GM12878 (cell line): ENCODE measurements around the gene SLC2A4RG. TPM values are rescaled to one million over a fixed set of nuclear protein-coding genes. Genes with fewer than 3 reads are reported as not detected.
A peak's percentile ranks its signal among the peaks of the same experiment; 100 is the strongest.

Source experiments
- ATAC-seq: fragments of 200-7000 bp; cut with Tn5 transposase; 3 replicates; pipeline ENCODE4 v1.9.1; 2020; ENCODE audit warnings: mild to moderate bottlenecking, moderate library complexity
- BruUV-seq: library from RNA; stranded (reverse); fragments of 400-500 nt; replicated peaks from 2 replicates; lab custom pipeline; 2021; lab: Mats Ljungman, UMichigan
- CTCF ChIA-PET: fragments of 300-600 bp; sonication (Branson Sonifier 250); formaldehyde crosslinking; extraction: SDS; loops from one replicate; lab custom pipeline; 2021; ENCODE audit warnings: inconsistent platforms; lab: Yijun Ruan, JAX
- POLR2A ChIA-PET: fragments of 350-600 bp; formaldehyde crosslinking; extraction: SDS; loops from one replicate; lab custom pipeline; 2021; ENCODE audit warnings: inconsistent platforms; lab: Charles Lee
- RAD21 ChIA-PET: fragments of 300-600 bp; sonication (Branson Sonifier 250); formaldehyde crosslinking; loops from one replicate; lab custom pipeline; 2023; ENCODE audit warnings: antibody characterized with exemption; ENCODE audit not compliant: unreplicated experiment; lab: Charles Lee
- SMC1A ChIA-PET: fragments of 300-600 bp; sonication (Branson Sonifier 250); formaldehyde crosslinking; loops from one replicate; lab custom pipeline; 2023; ENCODE audit not compliant: unreplicated experiment, uncharacterized antibody; lab: Charles Lee
- DNase-seq: peaks from one replicate; pipeline ENCODE4 v3.0.0-alpha.2; 2011; ENCODE audit warnings: low read depth, low spot score
- FAIRE-seq: peaks from 3 replicates; lab custom pipeline; 2011; peaks lifted over from hg19 to GRCh38; lab: Jason Lieb, UNC
- H2AFZ ChIP-seq: 2 replicates; pipeline ENCODE4 v1.6.0; 2011; ENCODE audit warnings: low read depth, low read length, control low read depth; ENCODE audit not compliant: control insufficient read depth
- H3K27ac ChIP-seq: 2 replicates; pipeline ENCODE4 v1.5.1; 2011; ENCODE audit warnings: control low read depth; ENCODE audit not compliant: control insufficient read depth, insufficient read depth
- H3K27me3 ChIP-seq, 2 experiments: replicated peaks in 1 of 2; 2 replicates each; pipeline versions ENCODE4 v1.6.0 to v1.6.1; 2011; ENCODE audit warnings: low read length in 1 of 2; ENCODE audit not compliant: control insufficient read depth in 2 of 2, insufficient read depth in 2 of 2
- H3K36me3 ChIP-seq, 2 experiments: 2 replicates each; pipeline ENCODE4 v1.5.1; 2011; ENCODE audit warnings: low read length in 1 of 2; ENCODE audit not compliant: control insufficient read depth in 2 of 2, insufficient read depth in 2 of 2
- H3K4me1 ChIP-seq: 2 replicates; pipeline ENCODE4 v1.6.1; 2011; ENCODE audit warnings: mild to moderate bottlenecking, low read length, moderate library complexity, mixed read lengths; ENCODE audit not compliant: control insufficient read depth, insufficient read depth
- H3K4me2 ChIP-seq: 2 replicates; pipeline ENCODE4 v1.6.0; 2011; ENCODE audit warnings: control low read depth; ENCODE audit not compliant: control insufficient read depth, insufficient read depth
- H3K4me3 ChIP-seq: fragments of 200-600 bp; sonication (generic); 2 replicates; pipeline ENCODE4 v1.5.1; 2016
- H3K79me2 ChIP-seq: 2 replicates; pipeline ENCODE4 v1.6.0; 2011; ENCODE audit warnings: low read length; ENCODE audit not compliant: control insufficient read depth, insufficient read depth
- H3K9ac ChIP-seq: 2 replicates; pipeline ENCODE4 v1.8.0; 2011; ENCODE audit warnings: low read length, control low read depth, mixed read lengths; ENCODE audit not compliant: control insufficient read depth, insufficient read depth
- H3K9me3 ChIP-seq: replicated peaks from 3 replicates; pipeline ENCODE4 v1.5.1; 2011; ENCODE audit warnings: mild to moderate bottlenecking, low read length; ENCODE audit not compliant: control insufficient read depth, insufficient read depth
- H4K20me1 ChIP-seq: 2 replicates; pipeline ENCODE4 v1.6.0; 2011; ENCODE audit not compliant: control insufficient read depth, insufficient read depth
- POLR2A ChIP-seq: IDR thresholded peaks from 2 replicates; pipeline ENCODE4 v1.6.1; 2011; ENCODE audit warnings: low read depth, mild to moderate bottlenecking, low read length
- RAD21 ChIP-seq: IDR thresholded peaks from 2 replicates; pipeline ENCODE4 v1.6.1; 2011; ENCODE audit warnings: mild to moderate bottlenecking, low read depth, low read length, moderate library complexity; ENCODE audit not compliant: insufficient read depth
- TCF12 ChIP-seq: IDR thresholded peaks from 2 replicates; pipeline ENCODE4 v1.6.1; 2011; ENCODE audit warnings: low read depth, mild to moderate bottlenecking, low read length
- USF1 ChIP-seq: IDR thresholded peaks from 2 replicates; pipeline ENCODE4 v1.6.1; 2011; ENCODE audit warnings: borderline replicate concordance, low read depth, mild to moderate bottlenecking, moderate library complexity, mixed read lengths, low read length; ENCODE audit not compliant: insufficient read depth; ENCODE audit errors: extremely low read length
- WGBS: methylation state at CpG from one replicate; pipeline ENCODE4 v1.1.6; 2016; ENCODE audit warnings: low lambda C conversion rate; ENCODE audit not compliant: insufficient replicate concordance, insufficient coverage; ENCODE audit errors: missing lambda C conversion rate; 5-methylcytosine and 5-hydroxymethylcytosine counted together
- in situ Hi-C: fragments of 300-500 bp; cut with MboI; formaldehyde crosslinking; loops from 9 replicates; pipeline ENCODE4 v1.14.3; 2018; ENCODE audit warnings: mixed read lengths
- intact Hi-C: fragments of 100-400 bp; cut with micrococcal nuclease; formaldehyde crosslinking; loops from one replicate; pipeline ENCODE4 v1.14.2; 2022; ENCODE audit not compliant: unreplicated experiment
- polyA plus RNA-seq, 11 experiments: library from polyadenylated mRNA; depleted of rRNA in 4 of 11; unstranded in 6 of 11; stranded (reverse) in 5 of 11; fragments of >200 nt; fragmentation: Nextera tagmentation in 4 of 11; fragmentation: Illumina TruSeq in 1 of 11; extraction: Ambion mirVana in 4 of 11; extraction: Trizol in 1 of 11; gene quantifications; 1 replicate in 1 of 11; 2 replicates in 10 of 11; pipeline versions ENCODE4 v1.2.1 to v1.2.3, GENCODE V29; 2011 to 2016; ENCODE audit warnings: inconsistent platforms in 2 of 11, missing spikeins in 2 of 11, low read depth in 1 of 11
- total RNA-seq, 4 experiments: library from RNA; depleted of rRNA in 3 of 4; stranded (reverse); fragments of >200 nt in 3 of 4; fragmentation: Illumina TruSeq in 1 of 4; extraction: Trizol in 1 of 4; gene quantifications; 2 replicates each; pipeline versions ENCODE4 v1.2.1 to v1.2.3, GENCODE V29; 2013 to 2021
- TF ChIP-seq, protein P1 (sequence below): IDR thresholded peaks from 2 replicates; pipeline ENCODE4 v1.6.1; 2011; ENCODE audit warnings: mild to moderate bottlenecking, low read depth, low read length, moderate library complexity; ENCODE audit not compliant: insufficient replicate concordance

SLC2A4RG gene
- total and polyA plus RNA-seq, 10 of the 15 experiments (the other 5 are each of a cell fraction or from before 2014, with no cell fraction given): 0.34 to 65.9 (median 13.3) TPM

- in situ Hi-C loops: no loop called here
- WGBS: 92% methylated on average over 16 of the region's 16 CpGs
- ATAC-seq (no peak), DNase-seq (no peak), FAIRE-seq (no peak)
- intact Hi-C loops: no loop called here
- H3K9me3 ChIP-seq: no peaks in the 10 kb centered on the region
- no peak overlapping the region for H3K27ac ChIP-seq
- peaks cover 5 to 7% of the 10 kb centered on the region in 2 experiments; a peak in 3 of 4 replicates for H3K36me3 ChIP-seq
- no peaks in the 10 kb centered on the region for H3K27me3 ChIP-seq
- BruUV-seq: no TSS peak
- H4K20me1 ChIP-seq: no peaks in the 10 kb centered on the region
- no peak overlapping the region for H3K4me2 ChIP-seq
- H3K4me1 ChIP-seq: peaks cover 25% of the 10 kb centered on the region
- POLR2A ChIA-PET: no interaction called here
- SMC1A ChIA-PET: interaction anchor here (0.9 kb wide), 1 partner anchor 163 kb away, joined by 3 read pairs; the partner anchor contains the start of gene TPD52L2
- H3K9ac ChIP-seq: no peak overlapping the region
- H3K79me2 ChIP-seq: peaks cover 13% of the 10 kb centered on the region
- no peak overlapping the region for H3K4me3 ChIP-seq
- TF ChIP-seq POLR2A: peak; percentile 66
- TF ChIP-seq, protein P1, sequence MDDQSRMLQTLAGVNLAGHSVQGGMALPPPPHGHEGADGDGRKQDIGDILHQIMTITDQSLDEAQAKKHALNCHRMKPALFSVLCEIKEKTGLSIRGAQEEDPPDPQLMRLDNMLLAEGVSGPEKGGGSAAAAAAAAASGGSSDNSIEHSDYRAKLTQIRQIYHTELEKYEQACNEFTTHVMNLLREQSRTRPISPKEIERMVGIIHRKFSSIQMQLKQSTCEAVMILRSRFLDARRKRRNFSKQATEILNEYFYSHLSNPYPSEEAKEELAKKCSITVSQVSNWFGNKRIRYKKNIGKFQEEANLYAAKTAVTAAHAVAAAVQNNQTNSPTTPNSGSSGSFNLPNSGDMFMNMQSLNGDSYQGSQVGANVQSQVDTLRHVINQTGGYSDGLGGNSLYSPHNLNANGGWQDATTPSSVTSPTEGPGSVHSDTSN: no peak
- RAD21 ChIA-PET: interaction anchor here (0.5 kb wide), 1 partner anchor 27 kb away, joined by 4 read pairs; no protein-coding TSS in a partner anchor
- H2AFZ ChIP-seq: no peak overlapping the region
- CTCF ChIA-PET: no interaction called here
These were observed 37.4 kb upstream of the SLC2A4RG start for GRCh38 chr20:63702036-63702665.

- no TSS peak for BruUV-seq
- Histone ChIP-seq H3K4me1 (peaks cover 25% of the 10 kb centered on the region), H3K79me2 (peaks cover 20% of the 10 kb centered on the region), H2AFZ (no peak overlapping the region), H3K27me3 (no peaks in the 10 kb centered on the region), H3K4me2 (no peak overlapping the region), H3K9me3 (no peaks in the 10 kb centered on the region), H3K9ac (no peak overlapping the region), H3K36me3 (peaks cover 5 to 7% of the 10 kb centered on the region in 2 experiments; a peak in 3 of 4 replicates), H3K27ac (no peak overlapping the region), H3K4me3 (no peak overlapping the region), H4K20me1 (no peaks in the 10 kb centered on the region)
- FAIRE-seq: no peak
- DNase-seq: no peak
- RAD21 ChIA-PET: no interaction called here
- 74% methylated on average over 13 of the region's 13 CpGs for WGBS
- TF ChIP-seq RAD21: no peak
- no peak for TF ChIP-seq TCF12
- TF ChIP-seq POLR2A: peak; percentile 54
- TF ChIP-seq, protein P1: no peak
- TF ChIP-seq USF1: no peak
- CTCF ChIA-PET: no interaction called here
- SMC1A ChIA-PET: no interaction called here
- POLR2A ChIA-PET: no interaction called here
- in situ Hi-C loops: no loop called here
- no peak for ATAC-seq
- intact Hi-C loops: no loop called here
These were observed 36.7 kb upstream of the SLC2A4RG start for GRCh38 chr20:63702751-63703470.
